ENCODE results near the gene ATG16L1. TPM values are rescaled to one million over a fixed set of nuclear protein-coding genes. Genes with fewer than 3 reads are reported as not detected.

ATG16L1 gene
- total and polyA plus RNA-seq, 2 of the 4 experiments (the other 2 are of a cell fraction) = 20.0 to 26.2 TPM

GRCh38 chr2:233325814-233326213 lies 74.3 kb downstream of the ATG16L1 start:
- no peak overlapping the region for H2BK15ac ChIP-seq (ENCODE audit: low read depth, low read length)
- dilution Hi-C loops (cut with HindIII; ENCODE audit: low sequenced_read_pairs, unreplicated experiment) = no loop called here
- H3K14ac ChIP-seq (replicated peaks; ENCODE audit: low read depth, low read length) = no peak overlapping the region
- H3K23ac ChIP-seq (ENCODE audit: low read depth, low read length) = no peak overlapping the region
- no peaks in the 10 kb centered on the region for H3K9me3 ChIP-seq (ENCODE audit: control insufficient read depth, insufficient read depth, low read length)
- intact Hi-C loops (cut with micrococcal nuclease) = no loop called here
- H4K8ac ChIP-seq (ENCODE audit: low read depth in 2 of 2, low read length in 2 of 2) = no peak overlapping the region
- H2BK120ac ChIP-seq (ENCODE audit: low read depth, low read length) = no peak overlapping the region
- in situ Hi-C loops (cut with MboI; ENCODE audit: low sequenced_read_pairs) = no loop called here
- H3K36me3 ChIP-seq (ENCODE audit: control insufficient read depth, insufficient read depth, low read length) = no peaks in the 10 kb centered on the region
- no peak overlapping the region for H2AFZ ChIP-seq (replicated peaks; ENCODE audit: low read length, poor library complexity)
- H3K9me1 ChIP-seq (ENCODE audit: insufficient read depth, low read length) = no peaks in the 10 kb centered on the region
- no peak overlapping the region for H3K9ac ChIP-seq (ENCODE audit: low read depth, low read length)
- no peak overlapping the region for H2BK20ac ChIP-seq (ENCODE audit: low read depth, low read length)
- 50% methylated on average over 2 of the region's 10 CpGs; no CpG with 5 or more reads in 1 of the 2 experiments for WGBS, 2 experiments (ENCODE audit: extremely low coverage in 2 of 2, insufficient read length in 1 of 2)
- no peak overlapping the region for H3K56ac ChIP-seq (ENCODE audit: extremely low read depth, insufficient read depth, low read length)
- BruUV-seq (replicated peaks) = no TSS peak
- peaks cover 10% of the 10 kb centered on the region for H3K27me3 ChIP-seq (ENCODE audit: control insufficient read depth, insufficient read depth, low read length)
- no peak overlapping the region for H4K5ac ChIP-seq (ENCODE audit: low read depth, low read length)
- ChIA-PET CTCF (no interaction called here), POLR2A (ENCODE audit: unreplicated experiment) (no interaction called here)
- no peaks in the 10 kb centered on the region for H3K4me1 ChIP-seq (ENCODE audit: control insufficient read depth, insufficient read depth, low read length)
- TF ChIP-seq FOS (IDR thresholded peaks at IDR 0.05; ENCODE audit: low read depth, low read length) = no peak
- TF ChIP-seq RCOR1 (IDR thresholded peaks at IDR 0.05; ENCODE audit: insufficient replicate concordance, low read length) = no peak
- no peak for TF ChIP-seq NFE2L2 (IDR thresholded peaks at IDR 0.05; ENCODE audit: low read depth, low read length)
- no peak for TF ChIP-seq CEBPB (IDR thresholded peaks at IDR 0.05; ENCODE audit: low read depth, low read length)
- no peak for TF ChIP-seq CHD1 (IDR thresholded peaks at IDR 0.05; ENCODE audit: low read depth, low read length)
- TF ChIP-seq MXI1 (IDR thresholded peaks at IDR 0.05; ENCODE audit: borderline replicate concordance, low read depth, low read length) = no peak
- no peak for TF ChIP-seq USF2 (IDR thresholded peaks at IDR 0.05; ENCODE audit: low read depth, low read length)
- no peak for TF ChIP-seq ELK1 (IDR thresholded peaks at IDR 0.05; ENCODE audit: borderline replicate concordance, low read depth, low read length)
- TF ChIP-seq MAZ (IDR thresholded peaks at IDR 0.05; ENCODE audit: borderline replicate concordance, low read depth, low read length) = no peak
- no peak for TF ChIP-seq BHLHE40 (IDR thresholded peaks at IDR 0.05; ENCODE audit: low read depth, low read length)
- no peak for ATAC-seq (ENCODE audit: low read depth)
- no peak overlapping the region for H3K18ac ChIP-seq (ENCODE audit: low read depth, low read length)
- no peak overlapping the region for H3K4ac ChIP-seq (ENCODE audit: low read depth, low read length)
- H3K27ac ChIP-seq (ENCODE audit: insufficient read depth, low read length) = no peak overlapping the region
- no peak overlapping the region for H3K4me2 ChIP-seq (ENCODE audit: low read depth, low read length)
- no peak overlapping the region for H2AK5ac ChIP-seq (ENCODE audit: low read depth, low read length)
- no peak overlapping the region for H3K4me3 ChIP-seq (ENCODE audit: insufficient read depth, low read depth, low read length)
- DNase-seq = no peak
- no peaks in the 10 kb centered on the region for H4K20me1 ChIP-seq (ENCODE audit: insufficient read depth, low read length)
- H2AK9ac ChIP-seq (replicated peaks; ENCODE audit: low read depth, low read length, poor library complexity) = no peak overlapping the region
- no peak overlapping the region for H2BK5ac ChIP-seq (ENCODE audit: low read depth, low read length, poor library complexity, severe bottlenecking)
- no peaks in the 10 kb centered on the region for H3K79me1 ChIP-seq (ENCODE audit: low read depth in 1 of 2, low read length in 2 of 2)
- H4K91ac ChIP-seq (ENCODE audit: insufficient read depth, low read depth, low read length) = no peak overlapping the region

All from IMR-90 (cell line).